Liver (tissue), 3 donors: ENCODE results near the gene FOXRED2.

Source experiments
- CTCF ChIP-seq: fragments of 150-350 bp; IDR thresholded peaks from 2 replicates; pipeline ENCODE4 v1.5.1; 2017; ENCODE audit warnings: improper control_type of control experiment, low read depth, low read length; ENCODE audit not compliant: missing input control
- RAD21 ChIP-seq, 2 donors: IDR thresholded peaks; 2 replicates each; pipeline ENCODE4 v1.6.1; 2016; ENCODE audit warnings: antibody characterized with exemption in 2 of 2, mild to moderate bottlenecking in 2 of 2
- REST ChIP-seq: IDR thresholded peaks from 2 replicates; pipeline ENCODE4 v1.6.1; 2016; ENCODE audit warnings: antibody characterized with exemption, mild to moderate bottlenecking
- SP1 ChIP-seq: IDR thresholded peaks from 2 replicates; pipeline ENCODE4 v1.6.1; 2018; ENCODE audit warnings: antibody characterized with exemption, mild to moderate bottlenecking
- donor health status: healthy.
- donor health status: healthy.

DNA sequence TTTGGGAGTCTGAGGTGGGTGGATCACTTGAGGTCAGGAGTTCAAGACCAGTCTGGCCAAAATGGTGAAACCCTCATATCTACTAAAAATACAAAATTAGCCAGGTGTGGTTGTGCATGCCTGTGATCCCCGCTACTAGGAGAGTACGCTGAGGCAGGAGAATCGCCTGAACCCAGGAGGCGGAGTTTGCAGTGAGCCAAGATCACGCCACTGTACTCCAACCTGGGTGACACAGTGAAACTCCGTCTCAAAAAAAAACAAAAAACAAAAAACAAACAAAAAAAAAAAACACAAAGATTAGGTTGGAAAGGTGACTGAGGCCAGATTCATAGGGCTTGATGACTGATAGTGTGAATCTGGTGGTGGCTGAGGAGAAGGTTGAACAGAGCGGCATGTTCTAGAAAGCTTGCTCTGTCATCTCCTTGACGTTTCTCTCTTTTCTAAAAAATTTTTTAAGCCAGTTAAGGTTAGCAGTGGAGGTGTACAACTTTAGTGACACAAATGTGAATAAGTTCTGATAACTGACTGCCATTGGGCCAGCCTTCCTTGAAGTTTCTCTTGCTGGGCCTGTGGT, 66.3 kb downstream of the FOXRED2 start:
- TF ChIP-seq CTCF (no peak), SP1 (no peak), RAD21 (IDR thresholded peaks at IDR 0.05) (no peak), REST (no peak)
